Body of pancreas (tissue), 4 donors: Measurements from ENCODE around the gene DGKG.

Experiments
- CTCF ChIP-seq, 7 experiments: fragments of 450-650 bp in 4 of 7; fragments of 200-600 bp in 3 of 7; sonication (generic) in 3 of 7; IDR thresholded peaks; one replicate each; pipeline ENCODE4 v1.5.1; 2016 to 2019; ENCODE audit warnings: antibody characterized with exemption in 7 of 7
- POLR2A ChIP-seq, 3 donors: fragments of 450-650 bp; IDR thresholded peaks; one replicate each; pipeline ENCODE4 v1.6.1; 2016; ENCODE audit warnings: antibody characterized with exemption in 3 of 3, mild to moderate bottlenecking in 2 of 3

GRCh38 chr3:186261638-186262037, 100.4 kb downstream of the DGKG start:
- TF ChIP-seq CTCF (IDR thresholded peaks at IDR 0.05) (peak in 4 of 7 experiments; percentile 7 to 22 (median 11)), POLR2A (IDR thresholded peaks at IDR 0.05) (no peak)
